ENCODE data around the gene TREH.
A peak's percentile ranks its signal among the peaks of the same experiment; 100 is the strongest.

Gene TREH

GRCh38 chr11:118609380-118610224 lies 69.8 kb downstream of the TREH start:
- peak; percentile 18 for DNase-seq

GRCh38 chr11:118608360-118609227 lies 70.9 kb downstream of the TREH start:
- peak; percentile 87 for DNase-seq

GRCh38 chr11:118607401-118608359 lies 71.8 kb downstream of the TREH start, which contains the start of gene PHLDB1:
PHLDB1 (plus strand) TSS chr11:118607615; CDS start chr11:118613837, 6,222 bp downstream.
- DNase-seq, result peak; percentile 55
